AG04450 (cell line): ENCODE measurements around the gene TTC28. TPM values are rescaled to one million over a fixed set of nuclear protein-coding genes. Genes with fewer than 3 reads are reported as not detected.
"Not testable (repeated sequence)": the region's sequence is repeated elsewhere in the genome, so short reads cannot be mapped to it uniquely, and the experiment has no call there.

Source experiments
- CTCF ChIA-PET: fragments of 300-600, 350-600 bp; formaldehyde crosslinking; extraction: SDS; loops from one replicate; lab custom pipeline; 2022; ENCODE audit warnings: antibody characterized with exemption, inconsistent platforms; lab: Charles Lee
- POLR2A ChIA-PET: fragments of 350-600 bp; formaldehyde crosslinking; extraction: SDS; loops from one replicate; lab custom pipeline; 2021; ENCODE audit warnings: antibody characterized with exemption, inconsistent platforms; lab: Yijun Ruan, JAX
- DNase-seq: peaks from one replicate; pipeline ENCODE4 v3.0.0-alpha.2; 2011; ENCODE audit warnings: low read depth, low spot score
- H3K27ac ChIP-seq: one replicate; pipeline ENCODE4 v1.5.1; 2012; ENCODE audit warnings: low read depth, low read length, control low read depth
- H3K27me3 ChIP-seq: one replicate; pipeline ENCODE4 v1.6.0; 2012; ENCODE audit warnings: low read length; ENCODE audit not compliant: control insufficient read depth, insufficient read depth
- H3K4me3 ChIP-seq: 2 replicates; pipeline ENCODE4 v1.5.1; 2011; ENCODE audit warnings: mild to moderate bottlenecking, low read depth, low read length, control low read depth
- H3K9me3 ChIP-seq: 2 replicates; pipeline ENCODE4 v1.5.1; 2012; ENCODE audit warnings: low read length; ENCODE audit not compliant: control insufficient read depth, insufficient read depth
- CTCF ChIP-seq: IDR thresholded peaks from 2 replicates; pipeline ENCODE4 v1.5.1; 2011; ENCODE audit warnings: low read depth, low read length, control low read depth, inconsistent platforms
- polyA plus RNA-seq: library from polyadenylated mRNA; depleted of rRNA; stranded (reverse); fragments of >200 nt; gene quantifications from 2 replicates; pipeline ENCODE4 v1.2.3, GENCODE V29; 2011

Gene TTC28
- polyA plus RNA-seq, 1 experiment, result 11.2 TPM

- Histone ChIP-seq H3K4me3 (no peak overlapping the region), H3K27ac (no peak overlapping the region), H3K27me3 (no peaks in the 10 kb centered on the region), H3K9me3 (no peaks in the 10 kb centered on the region)
- TF ChIP-seq CTCF, result no peak
- ChIA-PET POLR2A (no interaction called here), CTCF (no interaction called here)
- DNase-seq, result no peak
These were observed 462.4 kb downstream of the TTC28 start for GRCh38 chr22:28217277-28217676.

DNA sequence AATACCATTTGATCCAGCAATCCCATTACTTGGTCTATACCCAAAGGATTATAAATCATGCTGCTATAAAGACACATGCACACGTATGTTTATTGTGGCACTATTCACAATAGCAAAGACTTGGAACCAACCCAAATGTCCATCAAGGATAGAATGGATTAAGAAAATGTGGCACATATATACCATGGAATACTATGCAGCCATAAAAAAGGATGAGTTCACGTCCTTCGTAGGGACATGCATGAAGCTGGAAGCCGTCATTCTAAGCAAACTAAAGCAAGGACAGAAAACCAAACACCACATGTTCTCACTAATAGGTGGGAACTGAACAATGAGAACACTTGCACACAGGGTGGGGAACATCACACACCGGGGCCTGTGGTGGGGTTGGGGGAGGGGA lies 464.9 kb downstream of the TTC28 start:
- not testable (repeated sequence) for DNase-seq

GRCh38 chr22:28209457-28209856 lies 470.2 kb downstream of the TTC28 start:
- H3K27me3 ChIP-seq, H3K4me3 ChIP-seq, CTCF ChIA-PET, DNase-seq, H3K9me3 ChIP-seq, H3K27ac ChIP-seq, POLR2A ChIA-PET: not testable (repeated sequence)

More for the DNA sequence above, 464.9 kb downstream of the TTC28 start:
- CTCF ChIA-PET, H3K27me3 ChIP-seq, H3K27ac ChIP-seq, H3K4me3 ChIP-seq, POLR2A ChIA-PET, H3K9me3 ChIP-seq: not testable (repeated sequence)

GRCh38 chr22:28208787-28209186 lies 470.9 kb downstream of the TTC28 start:
- H3K4me3 ChIP-seq, result no peak overlapping the region
- no peaks in the 10 kb centered on the region for H3K27me3 ChIP-seq
- DNase-seq, result no peak
- no peak for TF ChIP-seq CTCF
- no peak overlapping the region for H3K27ac ChIP-seq
- ChIA-PET POLR2A (no interaction called here), CTCF (no interaction called here)
- peaks cover 3% of the 10 kb centered on the region; the same call in 1 of the 2 replicates for H3K9me3 ChIP-seq

DNA sequence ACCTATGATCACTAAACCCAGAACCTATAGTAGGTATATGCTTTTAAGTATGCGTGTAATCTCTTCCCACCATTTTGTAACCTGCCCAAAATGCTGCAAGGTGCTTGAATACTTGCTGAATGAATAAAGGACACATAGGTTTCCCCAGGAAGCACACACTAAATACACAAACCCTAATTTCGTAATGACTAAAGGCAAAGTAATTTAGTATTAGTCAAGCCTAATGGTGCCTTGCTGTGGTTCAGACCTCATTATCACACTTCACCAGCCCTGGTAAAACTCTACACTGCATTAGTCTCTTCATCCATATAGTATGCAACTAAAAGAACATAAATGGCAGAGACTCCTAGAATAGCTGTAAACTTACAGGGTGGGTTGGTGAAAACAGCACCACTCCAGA lies 471.6 kb downstream of the TTC28 start:
- Histone ChIP-seq H3K27me3 (no peaks in the 10 kb centered on the region), H3K4me3 (no peak overlapping the region), H3K27ac (no peak overlapping the region), H3K9me3 (peaks cover 3% of the 10 kb centered on the region; the same call in 1 of the 2 replicates)
- ChIA-PET POLR2A (no interaction called here), CTCF (no interaction called here)
- TF ChIP-seq CTCF, result no peak
- no peak for DNase-seq

DNA sequence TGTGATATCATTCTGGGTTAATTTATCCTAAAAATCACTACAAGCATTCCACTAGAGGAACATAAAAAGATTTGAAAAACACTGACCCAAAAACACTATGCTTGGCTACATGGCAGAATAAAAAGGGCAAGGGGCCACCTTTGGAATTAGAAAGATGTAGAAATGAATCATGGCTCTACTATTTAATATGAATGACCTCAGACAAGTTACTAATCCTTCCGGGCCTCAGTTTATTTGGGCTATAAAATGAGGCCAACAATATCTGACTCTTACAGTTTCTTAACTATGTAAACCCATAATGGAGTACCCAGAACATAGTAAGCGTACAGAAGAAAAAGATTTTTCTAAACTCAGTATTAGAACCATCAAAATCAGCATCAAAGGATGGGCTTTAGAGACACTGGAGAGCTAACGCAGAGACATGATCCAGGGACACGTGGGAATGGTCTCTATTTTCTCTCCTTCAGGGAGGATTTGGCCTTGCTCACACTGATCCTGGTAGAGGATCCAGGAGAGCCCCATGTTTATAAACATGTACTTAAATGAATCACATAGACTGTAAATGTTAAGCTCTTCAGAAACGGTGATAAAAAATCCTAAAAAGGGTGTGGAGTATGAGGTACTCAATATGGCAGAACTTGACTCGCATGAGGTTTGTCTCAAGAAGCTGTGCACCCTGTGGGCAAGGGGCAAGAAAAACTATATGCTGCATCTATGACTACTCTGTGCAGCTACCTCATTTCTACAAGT lies 472.2 kb downstream of the TTC28 start:
- ChIA-PET CTCF (no interaction called here), POLR2A (no interaction called here)

More for the DNA sequence above, 472.2 kb downstream of the TTC28 start:
- H3K27ac ChIP-seq, result no peak overlapping the region
- H3K9me3 ChIP-seq, result peaks cover 3% of the 10 kb centered on the region; the same call in 1 of the 2 replicates
- no peak for TF ChIP-seq CTCF
- H3K27me3 ChIP-seq, result no peaks in the 10 kb centered on the region
- no peak for DNase-seq
- H3K4me3 ChIP-seq, result no peak overlapping the region
